GM10248 (cell line): ENCODE data around the gene ANO2.

Experiments used
- CTCF ChIA-PET: fragments of 300-600 bp; sonication (Branson Sonifier 250); formaldehyde crosslinking; extraction: SDS; loops from one replicate; lab custom pipeline; 2021; ENCODE audit warnings: antibody characterized with exemption; lab: Yijun Ruan, JAX
- POLR2A ChIA-PET: fragments of 350-650 bp; sonication (Branson Sonifier 250); formaldehyde crosslinking; extraction: SDS; loops from one replicate; lab custom pipeline; 2020; ENCODE audit warnings: antibody characterized with exemption; lab: Yijun Ruan, JAX
- DNase-seq: peaks from one replicate; pipeline ENCODE4 v3.0.0; 2012; ENCODE audit errors: extremely low spot score
- CTCF ChIP-seq: IDR thresholded peaks from 2 replicates; pipeline ENCODE4 v1.5.1; 2012; ENCODE audit warnings: mild to moderate bottlenecking, low read depth; ENCODE audit errors: extremely low read depth, missing control alignments, control extremely low read depth

The ANO2 gene

DNA sequence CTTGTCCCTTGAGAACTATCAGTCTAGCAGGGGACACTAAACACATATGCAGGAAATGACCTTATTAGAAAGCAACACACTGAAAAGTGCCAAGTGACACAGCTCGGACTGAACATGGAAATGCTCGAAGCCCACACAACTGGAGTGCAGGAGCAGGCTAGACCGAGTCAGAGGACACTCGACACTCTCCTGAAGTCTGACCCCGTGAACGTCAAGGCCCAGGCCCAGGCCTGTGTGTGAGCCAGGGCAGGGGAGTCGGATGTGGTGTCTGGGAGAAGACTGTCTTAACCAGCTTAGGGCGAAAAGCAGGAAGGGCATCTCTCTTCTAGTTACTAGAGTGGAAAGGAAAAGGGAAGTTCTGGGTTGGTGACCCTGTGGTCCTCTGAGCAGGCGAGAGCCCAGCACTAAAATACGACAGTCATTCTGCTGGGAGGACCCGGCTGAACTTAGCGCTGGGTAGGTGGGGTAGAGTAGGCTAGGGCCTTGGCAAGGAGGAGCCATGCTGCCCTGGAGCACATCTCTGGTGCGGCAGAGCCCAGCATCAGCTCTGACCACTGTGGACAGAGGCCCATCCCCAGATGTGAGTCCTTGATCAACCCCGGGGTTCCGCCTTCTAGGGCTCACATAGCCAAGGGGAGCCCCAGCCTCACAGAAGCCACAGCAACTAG, 420.2 kb downstream of the ANO2 start:
- CTCF ChIA-PET, result interaction anchor here (1.4 kb wide), 1 partner anchor 14 kb away, joined by 3 read pairs; no protein-coding TSS in a partner anchor
- TF ChIP-seq CTCF, result no peak
- DNase-seq, result no peak
- POLR2A ChIA-PET, result no interaction called here

DNA sequence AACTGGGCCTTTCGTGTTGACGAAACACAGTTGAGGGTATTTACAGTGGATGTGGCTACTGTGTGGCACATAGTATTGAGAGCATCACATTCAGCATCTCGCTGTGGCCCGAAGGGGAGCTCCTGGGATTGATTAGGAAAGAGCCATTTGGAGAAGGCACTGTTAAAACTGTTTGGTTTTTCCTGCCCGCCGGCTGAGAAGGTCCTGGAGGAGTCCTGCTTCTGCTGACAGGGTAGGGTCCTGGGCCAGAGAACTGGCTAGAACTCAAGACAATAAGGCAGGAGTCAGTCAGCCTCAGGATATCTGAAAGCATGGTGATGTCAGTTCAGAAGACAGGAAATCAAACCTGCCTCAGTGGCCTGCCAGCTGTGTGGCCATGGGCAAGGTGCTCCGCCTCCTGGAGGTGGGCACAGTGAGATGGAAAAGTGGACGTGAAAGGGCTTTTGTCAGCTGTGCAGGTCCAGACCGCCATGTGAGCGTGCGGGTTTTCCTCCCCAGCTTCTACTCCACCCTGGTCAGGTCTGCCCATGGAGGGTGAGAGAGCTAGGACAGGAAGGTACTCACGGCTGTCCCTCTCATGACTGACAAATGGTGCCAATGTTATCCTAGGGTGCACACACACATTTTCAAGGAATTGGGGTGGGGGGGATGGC, 420.8 kb downstream of the ANO2 start:
- POLR2A ChIA-PET, result no interaction called here
- no peak for DNase-seq
- CTCF ChIA-PET, result interaction anchor here (1.4 kb wide), 1 partner anchor 13 kb away, joined by 3 read pairs; no protein-coding TSS in a partner anchor
- no peak for TF ChIP-seq CTCF

DNA sequence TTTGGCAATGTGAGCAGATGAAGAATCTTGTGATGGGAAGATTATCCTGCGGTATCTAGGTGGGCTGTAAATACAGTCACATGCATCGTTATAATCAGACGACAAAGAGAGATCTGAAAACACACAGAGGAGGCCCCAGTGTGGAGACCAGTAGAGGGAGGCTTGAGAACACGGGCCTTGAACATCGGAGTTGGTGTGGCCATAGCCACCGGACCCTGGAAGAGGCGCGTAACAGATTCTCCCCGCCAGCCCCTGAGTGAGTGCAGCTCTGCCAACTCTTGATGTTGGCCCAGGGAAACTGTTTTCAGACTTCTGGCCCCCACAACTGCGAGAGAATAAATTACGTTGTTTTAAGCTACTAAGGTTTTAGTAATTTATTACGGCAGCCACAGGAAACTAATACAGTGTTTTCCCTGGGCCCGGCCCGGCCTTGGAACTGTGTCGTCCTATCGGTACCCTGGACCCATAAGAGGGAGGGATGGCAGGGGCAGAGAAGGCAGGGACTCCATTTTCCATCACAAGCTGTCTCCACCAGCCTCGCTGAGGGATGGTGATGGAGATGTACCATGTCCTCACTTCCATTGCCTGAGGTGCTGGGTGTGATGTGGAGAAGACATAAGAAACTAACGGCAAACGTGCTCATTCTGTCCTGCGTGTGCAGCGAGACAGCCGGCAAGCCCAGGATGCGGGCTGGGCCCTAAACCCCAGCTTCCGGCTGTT, 421.5 kb downstream of the ANO2 start:
- POLR2A ChIA-PET, result no interaction called here
- CTCF ChIA-PET, result interaction anchor here (1.4 kb wide), 1 partner anchor 13 kb away, joined by 3 read pairs; no protein-coding TSS in a partner anchor

DNA sequence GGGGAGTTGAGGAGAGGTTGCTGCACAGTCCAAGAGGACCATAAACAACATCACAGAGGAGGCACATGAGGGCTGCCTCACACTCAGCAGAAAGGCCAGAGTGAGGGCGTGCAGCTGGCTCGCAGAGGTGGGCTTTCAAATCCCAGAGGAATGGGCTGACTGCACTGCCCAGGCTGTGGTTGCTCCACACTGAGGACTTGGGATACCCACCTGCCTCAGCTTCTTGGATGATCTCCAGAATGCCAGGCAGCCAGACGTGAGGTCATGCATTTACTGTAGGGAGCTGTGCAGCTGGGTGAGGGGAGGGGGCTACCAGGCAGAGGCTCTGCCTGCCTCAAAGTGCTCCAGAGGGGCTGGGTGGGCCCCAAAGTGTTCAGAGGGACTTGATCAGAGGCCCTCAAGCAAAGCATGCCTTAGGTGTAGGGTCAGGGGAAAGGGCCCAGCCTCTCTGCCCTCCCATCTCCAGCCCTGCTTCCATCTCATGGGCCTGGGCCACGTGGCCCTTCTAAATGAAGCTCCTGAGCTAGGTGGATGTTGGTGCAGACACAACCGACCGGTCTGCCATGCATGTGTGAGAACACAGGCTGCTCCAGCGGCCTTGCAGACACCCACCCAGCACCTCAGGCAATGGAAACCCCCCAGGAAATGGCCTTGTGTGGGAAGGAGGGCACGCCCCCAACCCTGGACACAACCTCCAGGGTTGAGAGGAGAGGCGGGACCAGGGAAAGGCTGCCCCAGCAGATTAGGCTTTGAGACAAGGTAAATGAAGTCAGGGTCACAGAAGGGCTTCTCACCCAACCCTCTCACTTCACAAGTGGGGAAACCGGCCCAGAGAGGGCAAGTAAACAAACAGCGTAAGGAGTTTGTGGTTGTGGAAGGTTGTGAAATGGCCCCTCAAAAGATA, 422.4 kb downstream of the ANO2 start:
- DNase-seq, result no peak
- no peak for TF ChIP-seq CTCF
- CTCF ChIA-PET, result no interaction called here
- POLR2A ChIA-PET, result no interaction called here

More for the DNA sequence above, 421.5 kb downstream of the ANO2 start:
- no peak for DNase-seq
- no peak for TF ChIP-seq CTCF

DNA sequence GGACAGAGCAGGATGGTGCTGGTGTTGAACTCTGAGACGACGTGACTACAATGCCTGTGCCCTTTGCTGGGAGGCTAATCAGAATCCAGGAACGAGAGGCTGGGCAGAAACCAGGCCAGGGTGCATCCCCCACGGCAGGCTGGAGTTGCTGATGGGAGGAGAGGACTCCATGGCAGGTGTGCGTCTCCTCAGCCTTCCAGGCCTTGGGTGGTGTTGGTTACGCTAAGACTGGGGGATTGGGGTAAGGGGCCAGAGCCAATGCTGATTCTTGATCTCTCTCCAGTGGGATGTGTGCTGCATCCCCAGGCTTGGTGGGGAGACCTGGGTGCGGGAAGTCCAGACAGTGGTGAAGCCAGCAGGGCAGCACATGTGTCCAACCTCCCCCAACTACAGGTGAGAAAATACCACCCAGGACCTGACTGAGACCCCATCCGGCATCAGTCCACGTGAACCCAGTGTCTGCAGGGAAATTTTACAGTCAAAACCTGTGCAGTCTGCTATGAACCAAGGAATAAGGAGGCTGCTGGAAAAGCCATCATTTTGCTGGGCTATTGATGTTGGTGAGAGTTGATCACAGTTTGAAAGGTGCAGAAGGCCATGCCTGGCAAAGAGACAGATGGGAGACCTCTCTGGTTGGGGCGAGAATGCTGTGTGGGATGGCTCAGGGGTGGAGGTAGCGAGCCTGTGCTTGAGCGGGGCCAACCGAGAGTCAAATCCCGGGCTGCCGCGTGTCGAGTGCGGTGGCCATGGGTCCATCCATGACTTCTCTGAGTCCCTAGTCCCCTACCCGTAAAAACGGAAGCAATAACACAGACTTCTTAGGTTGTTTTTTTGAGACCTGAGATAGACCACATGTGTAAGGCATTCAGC, 423.4 kb downstream of the ANO2 start:
- ChIA-PET CTCF (interaction anchor here (1.0 kb wide), 1 partner anchor 12 kb away, joined by 3 read pairs; no protein-coding TSS in a partner anchor), POLR2A (no interaction called here)
- no peak for TF ChIP-seq CTCF
- no peak for DNase-seq
